Endothelial cell of umbilical vein (primary cell): ENCODE data around the gene ENOSF1. TPM values are rescaled to one million over a fixed set of nuclear protein-coding genes. Genes with fewer than 3 reads are reported as not detected.

Source experiments
- BruUV-seq: library from RNA; stranded (reverse); fragments of 400-500 nt; replicated peaks from 2 replicates; lab custom pipeline; 2021; lab: Mats Ljungman, UMichigan
- CTCF ChIA-PET: fragments of 300-600, 350-600 bp; sonication (Branson Sonifier 250); formaldehyde crosslinking; loops from one replicate; lab custom pipeline; 2021; ENCODE audit warnings: antibody characterized with exemption, inconsistent platforms; lab: Charles Lee
- POLR2A ChIA-PET: fragments of 300-600, 350-600 bp; sonication (Branson Sonifier 250); formaldehyde crosslinking; loops from one replicate; lab custom pipeline; 2021; ENCODE audit warnings: antibody characterized with exemption, inconsistent platforms; lab: Charles Lee
- DNase-seq: peaks from one replicate; pipeline ENCODE4 v3.0.0-alpha.2; 2011; ENCODE audit warnings: low read depth, low spot score
- FAIRE-seq: peaks from 2 replicates; lab custom pipeline; 2011; peaks lifted over from hg19 to GRCh38; lab: Jason Lieb, UNC
- H2AFZ ChIP-seq: 2 replicates; pipeline ENCODE4 v1.6.0; 2012; ENCODE audit warnings: low read depth, low read length, control low read depth, inconsistent platforms
- H3K27ac ChIP-seq: 2 replicates; pipeline ENCODE4 v1.5.1; 2011; ENCODE audit warnings: low read depth, mild to moderate bottlenecking, control low read depth, low read length, moderate library complexity; ENCODE audit not compliant: insufficient read depth
- H3K27me3 ChIP-seq, 2 experiments: 2 replicates each; pipeline versions ENCODE4 v1.6.0 to v1.6.1; 2011; ENCODE audit warnings: low read length in 2 of 2, mixed read lengths in 1 of 2; ENCODE audit not compliant: control insufficient read depth in 2 of 2, insufficient read depth in 2 of 2
- H3K36me3 ChIP-seq, 2 experiments: 2 replicates in 1 of 2; 3 replicates in 1 of 2; pipeline ENCODE4 v1.5.1; 2011; ENCODE audit warnings: low read length in 2 of 2, mild to moderate bottlenecking in 1 of 2, moderate library complexity in 1 of 2; ENCODE audit not compliant: control insufficient read depth in 2 of 2, insufficient read depth in 2 of 2; ENCODE audit errors: extremely low read depth in 1 of 2
- H3K4me1 ChIP-seq: 3 replicates; pipeline ENCODE4 v1.5.1; 2011; ENCODE audit warnings: mild to moderate bottlenecking, low read length; ENCODE audit not compliant: control insufficient read depth, insufficient read depth; ENCODE audit errors: extremely low read depth
- H3K4me2 ChIP-seq: 2 replicates; pipeline ENCODE4 v1.6.1; 2011; ENCODE audit warnings: low read length, control low read depth, mixed read lengths; ENCODE audit not compliant: insufficient read depth
- H3K4me3 ChIP-seq, 3 experiments: fragments of 200-600 bp in 1 of 3; sonication (generic), shearing (Covaris generic) in 1 of 3; replicated peaks in 1 of 3; 2 replicates each; pipeline ENCODE4 v1.5.1; 2011 to 2016; ENCODE audit warnings: control low read depth in 3 of 3, low read length in 3 of 3, mild to moderate bottlenecking in 2 of 3, inconsistent platforms in 1 of 3, low read depth in 1 of 3, moderate library complexity in 1 of 3; ENCODE audit not compliant: insufficient read depth in 1 of 3
- H3K79me2 ChIP-seq: 2 replicates; pipeline ENCODE4 v1.6.0; 2012; ENCODE audit warnings: low read length, inconsistent platforms; ENCODE audit not compliant: control insufficient read depth, insufficient read depth
- H3K9ac ChIP-seq: replicated peaks from 2 replicates; pipeline ENCODE3; 2011; ENCODE audit warnings: low read length, control low read depth; ENCODE audit not compliant: insufficient read depth; ENCODE audit errors: extremely low read depth
- H3K9me1 ChIP-seq: replicated peaks from 3 replicates; pipeline ENCODE4 v1.6.0; 2011; ENCODE audit warnings: mild to moderate bottlenecking, low read length; ENCODE audit not compliant: control insufficient read depth, insufficient read depth; ENCODE audit errors: extremely low read depth
- H3K9me3 ChIP-seq: replicated peaks from 2 replicates; pipeline ENCODE4 v1.5.1; 2012; ENCODE audit warnings: low read length, inconsistent platforms; ENCODE audit not compliant: control insufficient read depth, insufficient read depth
- H4K20me1 ChIP-seq: replicated peaks from 2 replicates; pipeline ENCODE3; 2011; ENCODE audit warnings: mild to moderate bottlenecking, low read length; ENCODE audit not compliant: control insufficient read depth, insufficient read depth; ENCODE audit errors: extremely low read depth
- CTCF ChIP-seq, 2 donors: IDR thresholded peaks; 1 replicate in 1 of 2; 2 replicates in 1 of 2; pipeline ENCODE4 v1.5.1; 2011; ENCODE audit warnings: low read length in 2 of 2, mild to moderate bottlenecking in 2 of 2, moderate library complexity in 2 of 2, control low read depth in 1 of 2, inconsistent platforms in 1 of 2, low read depth in 1 of 2; ENCODE audit not compliant: insufficient read depth in 1 of 2; ENCODE audit errors: extremely low read depth in 1 of 2
- EZH2 ChIP-seq: IDR thresholded peaks from 2 replicates; pipeline ENCODE4 v1.6.1; 2012; ENCODE audit warnings: borderline replicate concordance, low read depth, mild to moderate bottlenecking, moderate library complexity, low read length, inconsistent platforms; ENCODE audit not compliant: severe bottlenecking
- FOS ChIP-seq: IDR thresholded peaks from 2 replicates; pipeline ENCODE4 v1.6.1; 2011; ENCODE audit warnings: mild to moderate bottlenecking, low read length, moderate library complexity, borderline replicate concordance; ENCODE audit not compliant: insufficient read depth
- GATA2 ChIP-seq: IDR thresholded peaks from 2 replicates; pipeline ENCODE4 v1.7.0; 2011; ENCODE audit warnings: low read depth, mild to moderate bottlenecking, moderate library complexity, mixed read lengths, low read length; ENCODE audit not compliant: insufficient read length, insufficient read depth
- JUN ChIP-seq: IDR thresholded peaks from 2 replicates; pipeline ENCODE4 v1.6.1; 2011; ENCODE audit warnings: borderline replicate concordance, low read depth; ENCODE audit not compliant: insufficient read length, insufficient read depth
- MAX ChIP-seq: IDR thresholded peaks from 2 replicates; pipeline ENCODE4 v1.6.1; 2011; ENCODE audit not compliant: insufficient read depth, insufficient read length
- MYC ChIP-seq: IDR thresholded peaks from one replicate; pipeline ENCODE4 v1.6.1; 2011; ENCODE audit warnings: mild to moderate bottlenecking, low read depth, low read length
- POLR2A ChIP-seq: IDR thresholded peaks from 2 replicates; pipeline ENCODE4 v1.6.1; 2012; ENCODE audit warnings: low read depth, mild to moderate bottlenecking, control low read depth, low read length
- POLR2AphosphoS5 ChIP-seq: IDR thresholded peaks from 2 replicates; pipeline ENCODE4 v1.6.1; 2012; ENCODE audit warnings: low read depth, mild to moderate bottlenecking, control low read depth, low read length, moderate library complexity; ENCODE audit not compliant: insufficient read depth
- dilution Hi-C: fragments of 300-500 bp; cut with MboI; formaldehyde crosslinking; loops from one replicate; pipeline ENCODE4 v1.15.0; 2019; ENCODE audit warnings: low sequenced_read_pairs; ENCODE audit not compliant: extremely low pct_ligation_motif_present
- intact Hi-C: fragments of 100-400 bp; cut with micrococcal nuclease; formaldehyde crosslinking; loops from one replicate; pipeline ENCODE4 v1.10.0; 2022
- polyA plus RNA-seq, 4 experiments: library from polyadenylated mRNA; depleted of rRNA in 3 of 4; stranded (reverse) in 3 of 4; unstranded in 1 of 4; fragments of >200 nt; gene quantifications; 2 replicates each; pipeline versions ENCODE4 v1.2.1 to v1.2.3, GENCODE V29; 2011 to 2012; ENCODE audit warnings: missing spikeins in 1 of 4
- total RNA-seq: library from RNA; stranded (reverse); gene quantifications from 2 replicates; pipeline ENCODE4 v1.2.3, GENCODE V29; 2021

ENOSF1 gene
- total and polyA plus RNA-seq, 2 donors (not counting 3 experiments of a cell fraction or from before 2014, with no cell fraction given) = 19.5 to 50.5 TPM

- BruUV-seq = no TSS peak
- Histone ChIP-seq H3K4me2 (no peak overlapping the region), H3K27me3 (no peaks in the 10 kb centered on the region), H3K4me1 (peaks cover 10% of the 10 kb centered on the region), H3K36me3 (peaks cover 0 to 4% of the 10 kb centered on the region in 2 experiments), H4K20me1 (no peaks in the 10 kb centered on the region), H3K79me2 (peaks cover 14% of the 10 kb centered on the region), H3K9me3 (no peaks in the 10 kb centered on the region), H3K9me1 (no peaks in the 10 kb centered on the region), H3K27ac (no peak overlapping the region), H3K4me3 (no peak overlapping the region), H3K9ac (no peak overlapping the region), H2AFZ (no peak overlapping the region)
- no peak for FAIRE-seq
- ChIA-PET CTCF (interaction anchor here (1.0 to 2.1 kb wide), 3 partner anchors 11 to 36 kb away, joined by 3 to 9 read pairs (median 5); no protein-coding TSS in a partner anchor), POLR2A (interaction anchor here (0.6 kb wide), 1 partner anchor 37 kb away, joined by 5 read pairs; no protein-coding TSS in a partner anchor)
- dilution Hi-C loops (no loop called here), intact Hi-C loops (loop anchor here (10.0 kb wide), 1 partner anchor 180 kb away; no protein-coding TSS in a partner anchor)
- DNase-seq = no peak
- TF ChIP-seq JUN (no peak), FOS (no peak), MYC (no peak), MAX (no peak), GATA2 (no peak), EZH2 (no peak), POLR2AphosphoS5 (no peak), CTCF (IDR thresholded peaks at IDR 0.05; ENCODE audit: extremely low read depth in 1 of 2, insufficient read depth in 1 of 2, low read depth in 1 of 2, low read length in 2 of 2) (no peak), POLR2A (no peak)
These were observed 57.8 kb downstream of the ENOSF1 start for GRCh38 chr18:654601-655000.
